ENCODE data around the gene PARP1. TPM values are rescaled to one million over a fixed set of nuclear protein-coding genes. Genes with fewer than 3 reads are reported as not detected.
"Not testable (repeated sequence)": the region's sequence is repeated elsewhere in the genome, so short reads cannot be mapped to it uniquely, and the experiment has no call there.

PARP1 gene
- total RNA-seq, 2 experiments from 2014 or later, result 167 to 187 TPM

DNA sequence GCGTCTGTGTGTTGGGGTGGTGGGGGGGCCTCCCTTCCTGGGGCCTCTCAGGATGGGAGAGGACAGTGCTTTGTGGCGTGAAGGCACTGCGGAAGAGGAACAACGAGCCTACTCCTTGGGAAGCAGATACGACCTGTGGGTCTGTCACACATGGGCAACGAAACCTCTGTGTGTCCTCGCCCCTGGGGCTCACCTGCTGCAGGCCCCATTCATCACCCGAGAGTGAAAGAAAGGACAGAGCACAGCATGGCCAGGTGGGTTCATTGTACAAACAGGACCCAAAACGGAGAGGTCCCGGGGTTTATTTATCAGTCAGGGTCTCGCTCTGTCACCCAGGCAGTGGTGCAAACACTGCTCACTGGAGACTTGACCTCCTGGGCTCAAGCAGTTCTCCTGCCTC, 58.8 kb downstream of the PARP1 start:
- DNase-seq, result no peak
- ChIA-PET POLR2A (no interaction called here), CTCF (interaction anchor here (0.6 to 1.6 kb wide), 3 partner anchors 15 to 1011 kb away, joined by 3 to 5 read pairs (median 3); no protein-coding TSS in a partner anchor)
- H3K9me3 Mint-ChIP-seq, result no peaks in the 10 kb centered on the region
- H3K36me3 Mint-ChIP-seq (ENCODE audit: low read depth), result no peaks in the 10 kb centered on the region
- no peak overlapping the region for H3K27ac Mint-ChIP-seq
- no peaks in the 10 kb centered on the region for H3K4me1 Mint-ChIP-seq
- H3K4me3 Mint-ChIP-seq, result no peak overlapping the region
- no peaks in the 10 kb centered on the region for H3K27me3 Mint-ChIP-seq

DNA sequence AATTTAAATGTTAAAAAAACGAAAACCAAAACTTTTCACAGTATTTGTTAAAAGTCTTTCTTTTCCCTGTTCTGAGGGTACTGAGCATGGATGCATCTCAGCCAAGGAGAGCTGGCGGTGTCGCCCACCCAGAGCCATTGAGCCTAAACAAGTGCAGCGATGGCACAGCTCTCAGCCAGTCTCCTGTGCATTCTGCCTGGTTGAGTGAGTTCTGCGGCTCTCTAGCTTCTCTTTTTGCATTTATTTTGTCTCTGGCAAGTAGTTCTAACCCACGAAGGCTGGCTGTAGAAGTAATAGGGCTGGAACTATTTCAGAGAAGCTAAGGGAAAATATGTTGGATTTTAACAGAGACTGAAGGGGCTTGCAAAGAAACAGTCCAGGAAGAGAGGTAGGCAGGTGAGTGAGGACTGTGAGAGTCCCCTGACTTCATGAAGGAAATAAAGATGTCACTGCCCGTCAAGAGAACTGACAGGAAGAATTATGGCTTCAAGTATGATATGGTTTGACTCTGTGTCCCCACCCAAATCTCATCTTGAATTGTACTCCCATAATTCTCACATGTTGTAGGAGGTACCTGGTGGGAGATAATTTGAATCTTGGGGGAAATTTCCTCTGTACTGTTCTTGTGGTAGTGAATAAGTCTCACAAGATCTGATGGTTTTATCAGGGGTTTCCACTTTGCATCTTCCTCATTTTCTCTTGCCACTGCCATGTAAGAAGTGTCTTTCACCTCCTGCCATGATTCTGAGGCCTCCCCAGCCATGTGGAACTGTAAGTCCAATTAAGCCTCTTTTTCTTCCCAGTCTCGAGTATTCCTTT, 63.2 kb downstream of the PARP1 start:
- ChIA-PET CTCF (no interaction called here), POLR2A (no interaction called here)
- no peak for DNase-seq
- peaks cover 10% of the 10 kb centered on the region for H3K9me3 Mint-ChIP-seq
- peaks cover 3% of the 10 kb centered on the region for H3K36me3 Mint-ChIP-seq (ENCODE audit: low read depth)
- no peak overlapping the region for H3K27ac Mint-ChIP-seq
- peaks cover 6% of the 10 kb centered on the region for H3K27me3 Mint-ChIP-seq
- no peaks in the 10 kb centered on the region for H3K4me1 Mint-ChIP-seq
- H3K4me3 Mint-ChIP-seq, result no peak overlapping the region

DNA sequence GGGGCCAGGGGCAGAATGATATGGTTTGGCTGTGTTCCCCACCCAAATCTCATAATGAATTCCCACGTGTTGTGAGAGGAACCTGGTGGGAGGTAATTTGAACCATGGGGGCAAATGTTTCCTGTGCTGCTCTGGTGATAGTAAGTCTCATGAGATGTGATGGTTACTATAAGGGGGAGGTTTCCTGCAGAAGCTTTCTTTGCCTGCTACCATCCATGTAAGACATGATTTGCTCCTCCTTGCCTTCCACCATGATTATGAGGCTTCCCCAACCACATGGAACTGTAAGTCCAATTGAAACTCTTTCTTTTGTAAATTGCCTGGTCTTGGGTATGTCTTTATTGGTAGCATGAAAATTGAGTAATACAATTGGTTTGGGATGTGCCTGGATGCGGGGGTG, 65.2 kb downstream of the PARP1 start:
- DNase-seq, result no peak
- peaks cover 6% of the 10 kb centered on the region for H3K27me3 Mint-ChIP-seq
- no peak overlapping the region for H3K4me3 Mint-ChIP-seq
- H3K9me3 Mint-ChIP-seq, result peaks cover 10% of the 10 kb centered on the region
- no peak overlapping the region for H3K27ac Mint-ChIP-seq
- CTCF ChIA-PET, result no interaction called here
- POLR2A ChIA-PET, result no interaction called here
- H3K4me1 Mint-ChIP-seq, result no peaks in the 10 kb centered on the region
- peaks cover 3% of the 10 kb centered on the region for H3K36me3 Mint-ChIP-seq (ENCODE audit: low read depth)

DNA sequence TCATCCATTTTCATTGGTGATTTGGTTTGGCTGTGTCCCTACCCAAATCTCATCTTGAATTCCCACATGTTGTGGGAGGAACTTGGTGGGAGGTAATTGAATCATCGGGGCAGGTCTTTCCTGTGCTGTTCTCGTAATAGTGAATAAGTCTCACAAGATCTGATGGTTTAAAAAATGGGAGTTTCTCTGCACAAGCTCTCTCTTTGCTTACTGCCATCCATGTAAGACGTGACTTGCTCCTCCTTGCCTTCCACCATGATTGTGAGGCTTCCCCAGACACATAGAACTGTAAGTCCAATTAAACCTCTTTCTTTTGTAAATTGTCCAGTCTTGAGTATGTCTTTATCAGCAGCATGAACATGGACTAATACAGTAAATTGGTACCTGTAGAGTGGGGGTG, 67.8 kb downstream of the PARP1 start:
- H3K4me1 Mint-ChIP-seq; H3K4me3 Mint-ChIP-seq; DNase-seq; H3K36me3 Mint-ChIP-seq (ENCODE audit: low read depth); H3K27ac Mint-ChIP-seq; H3K27me3 Mint-ChIP-seq; POLR2A ChIA-PET: not testable (repeated sequence)
- CTCF ChIA-PET, result interaction anchor here (0.6 kb wide), 1 partner anchor 26 kb away, joined by 3 read pairs; no protein-coding TSS in a partner anchor
- H3K9me3 Mint-ChIP-seq, result peaks cover 10% of the 10 kb centered on the region

DNA sequence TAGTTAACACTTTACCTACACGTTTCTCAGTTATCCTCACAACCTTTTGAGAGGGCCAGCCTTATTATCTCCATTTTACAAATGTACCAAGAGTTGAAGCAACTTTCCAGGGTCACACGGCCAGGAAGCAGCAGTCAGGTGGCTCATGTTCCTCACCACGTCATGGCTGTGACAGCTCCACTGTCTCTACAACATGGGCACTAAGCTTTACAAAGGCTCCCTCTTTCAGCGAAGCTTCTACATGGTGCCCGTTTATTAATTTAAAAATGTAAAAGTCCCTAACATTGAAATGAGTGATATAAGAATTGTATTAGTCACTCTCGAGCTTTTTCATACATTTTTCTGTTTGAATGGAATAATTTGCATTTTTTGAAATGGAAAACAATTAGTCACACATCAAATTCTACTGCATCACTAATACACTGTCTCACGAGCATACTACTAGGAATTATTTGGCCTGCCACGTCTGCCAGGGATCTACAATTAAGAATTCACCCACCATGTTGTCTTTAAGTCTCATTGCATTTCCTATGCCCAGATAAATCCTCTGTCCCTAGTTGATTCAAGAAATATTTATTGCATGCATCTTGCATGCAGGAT, 70.5 kb downstream of the PARP1 start:
- ChIA-PET CTCF (no interaction called here), POLR2A (no interaction called here)
- H3K36me3 Mint-ChIP-seq (ENCODE audit: low read depth), result peaks cover 3% of the 10 kb centered on the region
- DNase-seq, result no peak
- H3K27me3 Mint-ChIP-seq, result peaks cover 6% of the 10 kb centered on the region
- peaks cover 9% of the 10 kb centered on the region for H3K4me1 Mint-ChIP-seq
- no peak overlapping the region for H3K27ac Mint-ChIP-seq
- H3K4me3 Mint-ChIP-seq, result no peak overlapping the region
- peaks cover 7% of the 10 kb centered on the region for H3K9me3 Mint-ChIP-seq

DNA sequence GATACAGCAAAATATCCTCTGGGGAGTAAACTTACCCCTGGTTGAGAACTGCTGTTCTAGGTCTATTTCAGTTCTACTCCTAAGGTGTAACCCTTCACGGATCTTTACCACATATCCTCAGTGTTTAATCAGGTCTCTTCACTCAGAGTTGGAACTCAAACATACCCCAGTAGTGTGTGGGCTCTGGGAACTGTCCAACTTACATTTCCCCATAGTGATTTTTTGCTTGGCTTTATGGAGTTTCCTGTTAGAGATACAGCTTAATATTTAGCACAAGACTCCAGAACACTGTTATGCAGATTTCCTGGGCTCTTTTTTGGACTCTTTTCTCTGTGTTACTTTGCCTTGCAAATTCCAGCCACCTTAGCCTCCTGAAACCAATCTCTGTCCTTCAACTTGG, 72.2 kb downstream of the PARP1 start:
- peaks cover 9% of the 10 kb centered on the region for H3K4me1 Mint-ChIP-seq
- no peak overlapping the region for H3K4me3 Mint-ChIP-seq
- DNase-seq, result no peak
- H3K27ac Mint-ChIP-seq, result no peak overlapping the region
- H3K27me3 Mint-ChIP-seq, result peaks cover 6% of the 10 kb centered on the region
- H3K9me3 Mint-ChIP-seq, result peaks cover 6% of the 10 kb centered on the region
- ChIA-PET CTCF (no interaction called here), POLR2A (no interaction called here)
- H3K36me3 Mint-ChIP-seq (ENCODE audit: low read depth), result peaks cover 3% of the 10 kb centered on the region

DNA sequence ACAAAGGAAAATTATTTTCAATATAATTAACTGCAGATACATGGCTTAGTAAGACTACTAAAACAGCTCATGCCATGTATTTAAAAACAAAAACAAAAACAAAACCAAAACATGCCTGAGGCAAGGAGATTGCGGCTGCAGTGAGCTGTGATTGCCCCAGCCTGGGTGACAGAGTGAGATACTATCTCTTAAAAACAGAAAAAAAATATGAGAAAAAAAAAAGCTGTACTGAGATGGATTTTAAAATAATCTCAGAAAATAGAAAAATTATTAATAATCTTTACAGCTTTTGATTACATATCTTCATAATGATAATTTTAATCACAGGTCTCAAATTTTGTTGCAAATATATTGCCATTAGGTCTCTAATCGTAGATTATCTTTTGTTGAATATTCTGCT, 74.9 kb downstream of the PARP1 start:
- Mint-ChIP-seq H3K9me3 (no peaks in the 10 kb centered on the region), H3K36me3 (ENCODE audit: low read depth) (no peaks in the 10 kb centered on the region), H3K4me1 (peaks cover 16% of the 10 kb centered on the region), H3K27ac (peak overlapping the region; percentile 31), H3K27me3 (no peaks in the 10 kb centered on the region), H3K4me3 (peak overlapping the region; percentile 2)
- peak; percentile 31 for DNase-seq
- CTCF ChIA-PET, result interaction anchor here (0.7 to 2.0 kb wide), 17 partner anchors 8 to 268 kb away, joined by 3 to 7 read pairs (median 3); partner anchors contain the start of gene LIN9
- POLR2A ChIA-PET, result interaction anchor here (0.6 kb wide), 1 partner anchor 271 kb away, joined by 3 read pairs; the partner anchor contains the start of gene H3-3A

DNA sequence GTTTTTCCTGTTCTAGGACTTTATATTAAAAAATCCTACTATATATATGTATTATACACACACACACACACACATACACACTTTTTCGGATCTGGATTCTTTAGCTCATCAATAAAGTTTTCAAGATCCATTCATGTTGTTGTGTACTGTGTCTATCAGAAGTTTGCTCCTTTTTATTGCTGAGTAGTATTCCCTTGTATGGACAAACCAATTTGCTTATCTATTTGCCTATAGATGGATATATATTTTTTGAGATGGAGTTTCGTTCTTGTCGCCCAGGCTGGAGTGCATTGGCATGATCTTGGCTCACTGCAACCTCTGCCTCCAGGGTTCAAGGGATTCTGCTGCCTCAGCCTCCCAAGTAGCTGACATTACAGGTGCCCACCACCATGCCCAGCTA, 78.7 kb downstream of the PARP1 start:
- Mint-ChIP-seq H3K9me3 (no peaks in the 10 kb centered on the region), H3K36me3 (ENCODE audit: low read depth) (no peaks in the 10 kb centered on the region), H3K4me3 (no peak overlapping the region), H3K27ac (no peak overlapping the region), H3K4me1 (peaks cover 22% of the 10 kb centered on the region), H3K27me3 (no peaks in the 10 kb centered on the region)
- ChIA-PET POLR2A (no interaction called here), CTCF (interaction anchor here (0.6 kb wide), 1 partner anchor 355 kb away, joined by 4 read pairs; no protein-coding TSS in a partner anchor)
- DNase-seq, result no peak

- H3K9me3 Mint-ChIP-seq, result no peaks in the 10 kb centered on the region
- POLR2A ChIA-PET, result no interaction called here
- H3K4me3 Mint-ChIP-seq, result no peak overlapping the region
- H3K4me1 Mint-ChIP-seq, result peaks cover 15% of the 10 kb centered on the region
- CTCF ChIA-PET, result no interaction called here
- no peaks in the 10 kb centered on the region for H3K36me3 Mint-ChIP-seq (ENCODE audit: low read depth)
- no peaks in the 10 kb centered on the region for H3K27me3 Mint-ChIP-seq
- no peak overlapping the region for H3K27ac Mint-ChIP-seq
- no peak for DNase-seq
Measured at GRCh38 chr1:226327761-226328162, 80.1 kb downstream of the PARP1 start.

DNA sequence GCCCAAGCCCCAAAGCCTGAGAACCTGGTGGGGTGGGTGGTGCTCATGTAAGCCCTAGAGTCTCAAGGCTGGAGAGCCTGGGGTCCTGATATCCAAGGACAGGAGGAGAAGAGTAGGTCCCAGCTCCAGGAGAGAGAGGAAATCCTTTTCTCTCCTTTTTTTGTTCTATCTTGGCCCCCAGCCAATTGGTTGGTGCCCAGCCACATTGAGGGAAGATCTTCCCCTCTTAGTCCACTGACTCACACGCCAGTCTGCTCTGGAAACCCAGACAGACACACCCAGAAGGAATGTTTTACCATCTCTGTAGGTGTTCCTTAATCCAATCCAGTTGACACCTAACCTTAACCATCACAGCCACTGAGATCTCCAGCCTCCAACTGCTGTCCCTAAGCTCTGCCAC, 82.7 kb downstream of the PARP1 start:
- ChIA-PET CTCF (interaction anchor here (0.8 kb wide), 1 partner anchor 8 kb away, joined by 3 read pairs; no protein-coding TSS in a partner anchor), POLR2A (no interaction called here)
- H3K4me3 Mint-ChIP-seq, result no peak overlapping the region
- DNase-seq, result no peak
- no peak overlapping the region for H3K27ac Mint-ChIP-seq
- peaks cover 6% of the 10 kb centered on the region for H3K27me3 Mint-ChIP-seq
- peaks cover 12% of the 10 kb centered on the region for H3K4me1 Mint-ChIP-seq
- no peaks in the 10 kb centered on the region for H3K9me3 Mint-ChIP-seq
- H3K36me3 Mint-ChIP-seq (ENCODE audit: low read depth), result no peaks in the 10 kb centered on the region

DNA sequence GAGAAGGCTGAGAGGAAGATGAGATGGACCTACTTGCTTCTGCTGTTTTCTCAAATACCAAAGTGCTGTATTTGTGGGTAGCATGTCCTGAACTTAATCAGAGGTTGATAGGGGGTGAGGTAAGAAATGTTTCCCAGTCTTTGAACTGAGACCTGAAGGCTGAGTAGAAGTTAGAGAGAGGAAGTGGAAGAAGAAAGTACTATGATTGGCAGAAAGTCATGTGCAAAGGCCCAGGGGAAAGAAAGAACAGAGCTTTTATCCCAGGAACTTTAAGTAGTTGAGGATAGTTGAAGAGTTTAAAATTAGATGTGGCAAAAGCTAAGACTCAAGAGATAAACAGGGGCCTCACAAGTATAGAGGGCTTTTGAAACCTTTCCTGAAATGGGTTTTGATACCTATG, 83.4 kb downstream of the PARP1 start:
- no peak for DNase-seq
- H3K27me3 Mint-ChIP-seq, result peaks cover 6% of the 10 kb centered on the region
- H3K27ac Mint-ChIP-seq, result no peak overlapping the region
- H3K4me3 Mint-ChIP-seq, result no peak overlapping the region
- CTCF ChIA-PET, result no interaction called here
- POLR2A ChIA-PET, result no interaction called here
- no peaks in the 10 kb centered on the region for H3K36me3 Mint-ChIP-seq (ENCODE audit: low read depth)
- peaks cover 8% of the 10 kb centered on the region for H3K4me1 Mint-ChIP-seq
- no peaks in the 10 kb centered on the region for H3K9me3 Mint-ChIP-seq

- H3K4me3 Mint-ChIP-seq, result no peak overlapping the region
- POLR2A ChIA-PET, result no interaction called here
- H3K27me3 Mint-ChIP-seq, result peaks cover 8% of the 10 kb centered on the region
- peaks cover 6% of the 10 kb centered on the region for H3K4me1 Mint-ChIP-seq
- H3K9me3 Mint-ChIP-seq, result no peaks in the 10 kb centered on the region
- no peak overlapping the region for H3K27ac Mint-ChIP-seq
- DNase-seq, result no peak
- no peaks in the 10 kb centered on the region for H3K36me3 Mint-ChIP-seq (ENCODE audit: low read depth)
- CTCF ChIA-PET, result interaction anchor here (1.5 kb wide), 1 partner anchor 9 kb away, joined by 3 read pairs; no protein-coding TSS in a partner anchor
Measured at GRCh38 chr1:226322986-226323385, 84.9 kb downstream of the PARP1 start.

- ChIA-PET CTCF (interaction anchor here (1.0 kb wide), 1 partner anchor 87 kb away, joined by 3 read pairs; the partner anchor contains the start of gene PARP1), POLR2A (no interaction called here)
- no peak for DNase-seq
- H3K36me3 Mint-ChIP-seq (ENCODE audit: low read depth), result no peaks in the 10 kb centered on the region
- no peaks in the 10 kb centered on the region for H3K9me3 Mint-ChIP-seq
- H3K27ac Mint-ChIP-seq, result no peak overlapping the region
- H3K27me3 Mint-ChIP-seq, result peaks cover 16% of the 10 kb centered on the region
- H3K4me1 Mint-ChIP-seq, result no peaks in the 10 kb centered on the region
- H3K4me3 Mint-ChIP-seq, result no peak overlapping the region
Measured at GRCh38 chr1:226320930-226321329, 87.0 kb downstream of the PARP1 start.
